ENCODE measurements around the gene IL1RN.

IL1RN gene

DNA sequence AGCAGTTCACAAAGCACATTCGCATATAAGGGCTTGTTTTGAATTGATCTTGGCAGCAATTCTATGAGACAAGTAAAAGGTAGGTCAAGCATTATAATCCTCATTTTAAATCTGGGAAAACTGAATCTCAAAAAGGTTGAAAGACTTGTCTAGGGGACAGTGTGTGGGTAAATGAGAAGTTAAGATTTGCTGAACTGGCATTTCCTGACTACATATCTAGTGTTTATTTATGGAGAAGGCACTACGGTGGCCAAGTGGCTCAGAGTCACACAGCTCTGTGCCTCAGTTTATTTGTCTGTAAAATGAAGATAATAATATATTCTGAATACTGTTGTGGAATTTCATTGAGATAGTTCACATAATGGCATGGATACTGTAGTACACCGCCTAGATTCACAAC is 16.3 kb upstream of the IL1RN start:
- H3K9me3 ChIP-seq (replicated peaks; ENCODE audit: insufficient read depth, low read length): no peaks in the 10 kb centered on the region
- no peak overlapping the region for H3K4me3 ChIP-seq (ENCODE audit: low read length)
- H3K27me3 ChIP-seq (replicated peaks; ENCODE audit: insufficient read depth, low read length): no peaks in the 10 kb centered on the region
- no peak overlapping the region for H3K9ac ChIP-seq (ENCODE audit: low read length)
- no peak overlapping the region; the same call in 1 of the 2 replicates for H3K27ac ChIP-seq (ENCODE audit: low read length)
- DNase-seq: no peak
- no peaks in the 10 kb centered on the region for H4K20me1 ChIP-seq (ENCODE audit: insufficient read depth, low read length)
- H3K9me2 ChIP-seq (replicated peaks; ENCODE audit: insufficient read depth, low read length): no peaks in the 10 kb centered on the region
- no peaks in the 10 kb centered on the region for H3K36me3 ChIP-seq (replicated peaks; ENCODE audit: insufficient read depth, low read length)
- TF ChIP-seq, protein P1, sequence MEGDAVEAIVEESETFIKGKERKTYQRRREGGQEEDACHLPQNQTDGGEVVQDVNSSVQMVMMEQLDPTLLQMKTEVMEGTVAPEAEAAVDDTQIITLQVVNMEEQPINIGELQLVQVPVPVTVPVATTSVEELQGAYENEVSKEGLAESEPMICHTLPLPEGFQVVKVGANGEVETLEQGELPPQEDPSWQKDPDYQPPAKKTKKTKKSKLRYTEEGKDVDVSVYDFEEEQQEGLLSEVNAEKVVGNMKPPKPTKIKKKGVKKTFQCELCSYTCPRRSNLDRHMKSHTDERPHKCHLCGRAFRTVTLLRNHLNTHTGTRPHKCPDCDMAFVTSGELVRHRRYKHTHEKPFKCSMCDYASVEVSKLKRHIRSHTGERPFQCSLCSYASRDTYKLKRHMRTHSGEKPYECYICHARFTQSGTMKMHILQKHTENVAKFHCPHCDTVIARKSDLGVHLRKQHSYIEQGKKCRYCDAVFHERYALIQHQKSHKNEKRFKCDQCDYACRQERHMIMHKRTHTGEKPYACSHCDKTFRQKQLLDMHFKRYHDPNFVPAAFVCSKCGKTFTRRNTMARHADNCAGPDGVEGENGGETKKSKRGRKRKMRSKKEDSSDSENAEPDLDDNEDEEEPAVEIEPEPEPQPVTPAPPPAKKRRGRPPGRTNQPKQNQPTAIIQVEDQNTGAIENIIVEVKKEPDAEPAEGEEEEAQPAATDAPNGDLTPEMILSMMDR (IDR thresholded peaks at IDR 0.05; ENCODE audit: low read length): no peak
- no peak for TF ChIP-seq EZH2 (optimal IDR thresholded peaks at IDR 0.05; ENCODE audit: low read depth, low read length)
- TF ChIP-seq EZH2phosphoT487 (IDR thresholded peaks at IDR 0.05; ENCODE audit: low read length): no peak
- peak overlapping the region; percentile 33; the same call in 1 of the 2 replicates for H3K4me2 ChIP-seq (ENCODE audit: low read depth, low read length)
- H2AFZ ChIP-seq (ENCODE audit: low read length): peak overlapping the region; percentile 10
- no peaks in the 10 kb centered on the region for H3F3A ChIP-seq (ENCODE audit: insufficient read depth, low read length)
- no peaks in the 10 kb centered on the region for H3K79me2 ChIP-seq (ENCODE audit: low read length)
- H3K4me1 ChIP-seq (ENCODE audit: low read length): peaks cover 19% of the 10 kb centered on the region

DNA sequence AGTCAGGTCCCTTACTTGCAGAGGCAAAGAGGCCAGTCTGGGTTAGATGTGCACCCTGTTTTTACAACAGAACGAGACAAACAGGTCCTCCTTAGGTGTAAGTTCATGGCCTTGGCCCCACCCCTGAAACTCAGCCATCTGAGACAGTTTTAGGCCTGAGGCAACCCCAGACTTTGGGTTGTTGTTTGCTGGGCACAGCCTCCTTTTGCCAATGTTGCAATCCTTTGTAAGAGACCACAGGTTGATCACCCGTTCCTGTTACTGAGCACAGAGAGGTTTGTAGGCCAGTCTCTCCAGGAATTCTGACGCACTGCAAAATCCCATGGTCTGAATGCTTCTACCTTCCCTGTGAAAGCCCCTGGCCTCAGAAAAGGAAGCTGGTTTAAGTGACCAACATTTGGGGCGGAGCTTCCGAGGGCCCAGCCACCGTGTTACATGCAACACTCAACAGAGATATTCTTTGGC is 15.5 kb upstream of the IL1RN start:
- Histone ChIP-seq H3K9me2 (replicated peaks; ENCODE audit: insufficient read depth, low read length) (no peaks in the 10 kb centered on the region), H3K4me2 (ENCODE audit: low read depth, low read length) (no peak overlapping the region), H2AFZ (ENCODE audit: low read length) (no peak overlapping the region), H3K79me2 (ENCODE audit: low read length) (no peaks in the 10 kb centered on the region), H3K27ac (ENCODE audit: low read length) (no peak overlapping the region), H3K27me3 (replicated peaks; ENCODE audit: insufficient read depth, low read length) (no peaks in the 10 kb centered on the region), H3K36me3 (replicated peaks; ENCODE audit: insufficient read depth, low read length) (no peaks in the 10 kb centered on the region), H3K4me3 (ENCODE audit: low read length) (no peak overlapping the region), H4K20me1 (ENCODE audit: insufficient read depth, low read length) (no peaks in the 10 kb centered on the region), H3K4me1 (ENCODE audit: low read length) (peaks cover 19% of the 10 kb centered on the region), H3K9me3 (replicated peaks; ENCODE audit: insufficient read depth, low read length) (no peaks in the 10 kb centered on the region), H3F3A (ENCODE audit: insufficient read depth, low read length) (no peaks in the 10 kb centered on the region), H3K9ac (ENCODE audit: low read length) (no peak overlapping the region)
- TF ChIP-seq EZH2phosphoT487 (IDR thresholded peaks at IDR 0.05; ENCODE audit: low read length): no peak
- no peak for TF ChIP-seq EZH2 (optimal IDR thresholded peaks at IDR 0.05; ENCODE audit: low read depth, low read length)
- TF ChIP-seq, protein P1 (IDR thresholded peaks at IDR 0.05; ENCODE audit: low read length): no peak
- DNase-seq: no peak

DNA sequence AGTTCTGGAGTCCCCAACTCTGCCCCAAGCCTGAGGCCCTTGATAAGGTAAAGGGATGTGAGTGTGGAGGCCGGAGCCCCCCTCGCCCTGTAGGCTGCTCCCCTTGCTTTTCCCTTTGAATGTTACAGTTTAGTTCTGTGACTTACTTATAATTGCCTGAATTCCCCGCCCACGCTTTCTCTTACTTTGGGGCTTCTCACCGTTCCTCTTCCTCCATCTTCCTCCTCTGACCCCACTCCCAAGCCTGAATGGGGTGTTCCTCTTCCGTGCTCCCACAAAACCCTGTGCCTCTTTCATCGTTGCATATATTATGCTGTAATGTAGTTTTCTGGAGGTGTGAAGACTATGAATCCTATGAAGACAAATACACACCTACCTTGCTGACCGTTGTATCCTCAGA is 15.0 kb upstream of the IL1RN start:
- Histone ChIP-seq H3K4me3 (ENCODE audit: low read length) (no peak overlapping the region), H2AFZ (ENCODE audit: low read length) (no peak overlapping the region), H4K20me1 (ENCODE audit: insufficient read depth, low read length) (no peaks in the 10 kb centered on the region), H3K27me3 (replicated peaks; ENCODE audit: insufficient read depth, low read length) (no peaks in the 10 kb centered on the region), H3K9me3 (replicated peaks; ENCODE audit: insufficient read depth, low read length) (no peaks in the 10 kb centered on the region), H3F3A (ENCODE audit: insufficient read depth, low read length) (no peaks in the 10 kb centered on the region), H3K4me1 (ENCODE audit: low read length) (peaks cover 19% of the 10 kb centered on the region), H3K27ac (ENCODE audit: low read length) (no peak overlapping the region), H3K9me2 (replicated peaks; ENCODE audit: insufficient read depth, low read length) (no peaks in the 10 kb centered on the region), H3K79me2 (ENCODE audit: low read length) (no peaks in the 10 kb centered on the region), H3K9ac (ENCODE audit: low read length) (no peak overlapping the region), H3K4me2 (ENCODE audit: low read depth, low read length) (no peak overlapping the region), H3K36me3 (replicated peaks; ENCODE audit: insufficient read depth, low read length) (no peaks in the 10 kb centered on the region)
- no peak for TF ChIP-seq EZH2phosphoT487 (IDR thresholded peaks at IDR 0.05; ENCODE audit: low read length)
- TF ChIP-seq, protein P1 (IDR thresholded peaks at IDR 0.05; ENCODE audit: low read length): no peak
- TF ChIP-seq EZH2 (optimal IDR thresholded peaks at IDR 0.05; ENCODE audit: low read depth, low read length): no peak
- DNase-seq: no peak
